ENCODE data around the gene TK2. TPM values are rescaled to one million over a fixed set of nuclear protein-coding genes. Genes with fewer than 3 reads are reported as not detected.

The TK2 gene
- total RNA-seq, 2 experiments from 2014 or later, result 3.6 to 5.1 TPM

- POLR2A ChIA-PET, result interaction anchor here (0.9 to 4.6 kb wide), 7 partner anchors 12 to 157 kb away, joined by 3 to 43 read pairs (median 5); partner anchors contain the start of genes CKLF, CMTM3 and TK2
- peaks cover 67% of the 10 kb centered on the region for H3K36me3 ChIP-seq (ENCODE audit: insufficient read depth, low read length)
- no peak for TF ChIP-seq CTCF (IDR thresholded peaks at IDR 0.05)
- peaks cover 0 to 3% of the 10 kb centered on the region in 2 experiments for H3K9me3 ChIP-seq (ENCODE audit: control insufficient read depth in 1 of 2, insufficient read depth in 1 of 2, low read length in 2 of 2)
- H3K27ac ChIP-seq (ENCODE audit: low read depth in 1 of 2, low read length in 2 of 2), result no peak overlapping the region
- H3K4me3 Mint-ChIP-seq, result no peak overlapping the region
- no peak overlapping the region for H3K4me3 ChIP-seq (ENCODE audit: low read length)
- H3K27me3 Mint-ChIP-seq, result no peaks in the 10 kb centered on the region
- DNase-seq (no peak), ATAC-seq (ENCODE audit: poor library complexity) (no peak)
- peaks cover 78% of the 10 kb centered on the region for H3K36me3 Mint-ChIP-seq (ENCODE audit: low read depth)
- H3K4me1 ChIP-seq (ENCODE audit: insufficient read depth, low read length), result peaks cover 34% of the 10 kb centered on the region
- H3K27me3 ChIP-seq (ENCODE audit: control insufficient read depth in 1 of 2, insufficient read depth in 2 of 2, low read length in 2 of 2), result no peaks in the 10 kb centered on the region
- H3K4me1 Mint-ChIP-seq (ENCODE audit: low read depth), result peaks cover 52% of the 10 kb centered on the region
- CTCF ChIA-PET, result interaction anchor here (0.8 to 3.6 kb wide), 11 partner anchors 9 to 304 kb away, joined by 3 to 32 read pairs (median 10); partner anchors contain the start of genes CKLF, CMTM2, DYNC1LI2 and TK2
- no peaks in the 10 kb centered on the region for H3K9me3 Mint-ChIP-seq
- intact Hi-C loops (cut with DNase I, micrococcal nuclease), result loop anchor here (1.0 to 5.0 kb wide), 7 partner anchors 25 to 309 kb away; partner anchors contain the start of genes CMTM3 (in 1 of the 2) and CMTM4 (in 1 of the 2)
- peak overlapping the region; percentile 49 for H3K27ac Mint-ChIP-seq
Observed at GRCh38 chr16:66563574-66564334, 13.8 kb upstream of the TK2 start.

GRCh38 chr16:66562986-66563385 lies 13.1 kb upstream of the TK2 start:
- intact Hi-C loops (cut with DNase I, micrococcal nuclease), result loop anchor here (1.0 to 5.0 kb wide), 9 partner anchors 26 to 309 kb away; partner anchors contain the start of genes CMTM3 (in 2 of the 2) and CMTM4 (in 1 of the 2)
- H3K27ac Mint-ChIP-seq, result peak overlapping the region; percentile 49
- peaks cover 0 to 3% of the 10 kb centered on the region in 2 experiments for H3K9me3 ChIP-seq (ENCODE audit: control insufficient read depth in 1 of 2, insufficient read depth in 1 of 2, low read length in 2 of 2)
- H3K9me3 Mint-ChIP-seq, result no peaks in the 10 kb centered on the region
- H3K4me3 ChIP-seq (ENCODE audit: low read length), result no peak overlapping the region
- ChIA-PET POLR2A (interaction anchor here (0.9 to 4.6 kb wide), 9 partner anchors 11 to 157 kb away, joined by 3 to 43 read pairs (median 6); partner anchors contain the start of genes CKLF, CMTM2, CMTM3 and TK2), CTCF (interaction anchor here (0.9 to 3.6 kb wide), 16 partner anchors 8 to 189 kb away, joined by 3 to 32 read pairs (median 6); partner anchors contain the start of genes CKLF, CMTM2, DYNC1LI2 and TK2)
- no peak overlapping the region for H3K4me3 Mint-ChIP-seq
- peaks cover 74% of the 10 kb centered on the region for H3K36me3 ChIP-seq (ENCODE audit: insufficient read depth, low read length)
- H3K27me3 ChIP-seq (ENCODE audit: control insufficient read depth in 1 of 2, insufficient read depth in 2 of 2, low read length in 2 of 2), result no peaks in the 10 kb centered on the region
- H3K4me1 Mint-ChIP-seq (ENCODE audit: low read depth), result peaks cover 60% of the 10 kb centered on the region
- H3K27ac ChIP-seq (ENCODE audit: low read depth in 1 of 2, low read length in 2 of 2), result no peak overlapping the region
- no peaks in the 10 kb centered on the region for H3K27me3 Mint-ChIP-seq
- DNase-seq, result no peak
- H3K4me1 ChIP-seq (ENCODE audit: insufficient read depth, low read length), result peaks cover 35% of the 10 kb centered on the region
- ATAC-seq (ENCODE audit: poor library complexity), result no peak
- TF ChIP-seq CTCF (IDR thresholded peaks at IDR 0.05), result no peak
- peaks cover 85% of the 10 kb centered on the region for H3K36me3 Mint-ChIP-seq (ENCODE audit: low read depth)

- Mint-ChIP-seq H3K9me3 (no peaks in the 10 kb centered on the region), H3K27me3 (no peaks in the 10 kb centered on the region), H3K27ac (peak overlapping the region; percentile 49), H3K36me3 (ENCODE audit: low read depth) (peaks cover 85% of the 10 kb centered on the region), H3K4me3 (peak overlapping the region; percentile 37), H3K4me1 (ENCODE audit: low read depth) (peaks cover 65% of the 10 kb centered on the region)
- ChIA-PET POLR2A (interaction anchor here (0.7 to 4.6 kb wide), 9 partner anchors 10 to 306 kb away, joined by 3 to 43 read pairs (median 6); partner anchors contain the start of genes CKLF, CMTM2, CMTM3 and TK2), CTCF (interaction anchor here (0.6 to 3.6 kb wide), 23 partner anchors 7 to 189 kb away, joined by 3 to 32 read pairs (median 5); partner anchors contain the start of genes CKLF, CMTM2, DYNC1LI2 and TK2)
- Histone ChIP-seq H3K9me3 (ENCODE audit: control insufficient read depth in 1 of 2, insufficient read depth in 1 of 2, low read length in 2 of 2) (peaks cover 0 to 3% of the 10 kb centered on the region in 2 experiments), H3K4me1 (ENCODE audit: insufficient read depth, low read length) (peaks cover 38% of the 10 kb centered on the region), H3K27ac (ENCODE audit: low read depth in 1 of 2, low read length in 2 of 2) (no peak overlapping the region), H3K4me3 (ENCODE audit: low read length) (no peak overlapping the region), H3K27me3 (ENCODE audit: control insufficient read depth in 1 of 2, insufficient read depth in 2 of 2, low read length in 2 of 2) (no peaks in the 10 kb centered on the region), H3K36me3 (ENCODE audit: insufficient read depth, low read length) (peaks cover 78% of the 10 kb centered on the region)
- DNase-seq (peak in 3 of 14 experiments; percentile 44 to 60 (median 54)), ATAC-seq (ENCODE audit: poor library complexity) (peak; percentile 64)
- peak; percentile 58 for TF ChIP-seq CTCF (IDR thresholded peaks at IDR 0.05)
- intact Hi-C loops (cut with DNase I, micrococcal nuclease), result loop anchor here (1.0 to 5.0 kb wide), 9 partner anchors 26 to 310 kb away; partner anchors contain the start of genes CMTM3 (in 1 of the 2) and CMTM4 (in 1 of the 2)
Observed at GRCh38 chr16:66562409-66562808, 12.5 kb upstream of the TK2 start.

All from CD4-positive, alpha-beta T cell (primary cell).